GM12878 (cell line): Measurements from ENCODE around the gene TOP1. TPM values are rescaled to one million over a fixed set of nuclear protein-coding genes. Genes with fewer than 3 reads are reported as not detected.

ENCODE experiments used
- ATAC-seq: fragments of 200-7000 bp; cut with Tn5 transposase; 3 replicates; pipeline ENCODE4 v1.9.1; 2020; ENCODE audit warnings: mild to moderate bottlenecking, moderate library complexity
- BruUV-seq: library from RNA; stranded (reverse); fragments of 400-500 nt; replicated peaks from 2 replicates; lab custom pipeline; 2021; lab: Mats Ljungman, UMichigan
- CTCF ChIA-PET: fragments of 300-600 bp; sonication (Branson Sonifier 250); formaldehyde crosslinking; extraction: SDS; loops from one replicate; lab custom pipeline; 2021; ENCODE audit warnings: inconsistent platforms; lab: Yijun Ruan, JAX
- POLR2A ChIA-PET: fragments of 350-600 bp; formaldehyde crosslinking; extraction: SDS; loops from one replicate; lab custom pipeline; 2021; ENCODE audit warnings: inconsistent platforms; lab: Charles Lee
- RAD21 ChIA-PET: fragments of 300-600 bp; sonication (Branson Sonifier 250); formaldehyde crosslinking; loops from one replicate; lab custom pipeline; 2023; ENCODE audit warnings: antibody characterized with exemption; ENCODE audit not compliant: unreplicated experiment; lab: Charles Lee
- SMC1A ChIA-PET: fragments of 300-600 bp; sonication (Branson Sonifier 250); formaldehyde crosslinking; loops from one replicate; lab custom pipeline; 2023; ENCODE audit not compliant: unreplicated experiment, uncharacterized antibody; lab: Charles Lee
- DNase-seq: peaks from one replicate; pipeline ENCODE4 v3.0.0-alpha.2; 2011; ENCODE audit warnings: low read depth, low spot score
- FAIRE-seq: peaks from 3 replicates; lab custom pipeline; 2011; peaks lifted over from hg19 to GRCh38; lab: Jason Lieb, UNC
- H2AFZ ChIP-seq: 2 replicates; pipeline ENCODE4 v1.6.0; 2011; ENCODE audit warnings: low read depth, low read length, control low read depth; ENCODE audit not compliant: control insufficient read depth
- H3K27ac ChIP-seq: 2 replicates; pipeline ENCODE4 v1.5.1; 2011; ENCODE audit warnings: control low read depth; ENCODE audit not compliant: control insufficient read depth, insufficient read depth
- H3K27me3 ChIP-seq, 2 experiments: replicated peaks in 1 of 2; 2 replicates each; pipeline versions ENCODE4 v1.6.0 to v1.6.1; 2011; ENCODE audit warnings: low read length in 1 of 2; ENCODE audit not compliant: control insufficient read depth in 2 of 2, insufficient read depth in 2 of 2
- H3K36me3 ChIP-seq, 2 experiments: 2 replicates each; pipeline ENCODE4 v1.5.1; 2011; ENCODE audit warnings: low read length in 1 of 2; ENCODE audit not compliant: control insufficient read depth in 2 of 2, insufficient read depth in 2 of 2
- H3K4me1 ChIP-seq: 2 replicates; pipeline ENCODE4 v1.6.1; 2011; ENCODE audit warnings: mild to moderate bottlenecking, low read length, moderate library complexity, mixed read lengths; ENCODE audit not compliant: control insufficient read depth, insufficient read depth
- H3K4me2 ChIP-seq: 2 replicates; pipeline ENCODE4 v1.6.0; 2011; ENCODE audit warnings: control low read depth; ENCODE audit not compliant: control insufficient read depth, insufficient read depth
- H3K4me3 ChIP-seq: fragments of 200-600 bp; sonication (generic); 2 replicates; pipeline ENCODE4 v1.5.1; 2016
- H3K79me2 ChIP-seq: 2 replicates; pipeline ENCODE4 v1.6.0; 2011; ENCODE audit warnings: low read length; ENCODE audit not compliant: control insufficient read depth, insufficient read depth
- H3K9ac ChIP-seq: 2 replicates; pipeline ENCODE4 v1.8.0; 2011; ENCODE audit warnings: low read length, control low read depth, mixed read lengths; ENCODE audit not compliant: control insufficient read depth, insufficient read depth
- H3K9me3 ChIP-seq: replicated peaks from 3 replicates; pipeline ENCODE4 v1.5.1; 2011; ENCODE audit warnings: mild to moderate bottlenecking, low read length; ENCODE audit not compliant: control insufficient read depth, insufficient read depth
- H4K20me1 ChIP-seq: 2 replicates; pipeline ENCODE4 v1.6.0; 2011; ENCODE audit not compliant: control insufficient read depth, insufficient read depth
- CHD2 ChIP-seq: IDR thresholded peaks from 2 replicates; pipeline ENCODE4 v1.6.1; 2011; ENCODE audit warnings: low read depth, low read length, improper control_type of control experiment, borderline replicate concordance
- FOXM1 ChIP-seq: IDR thresholded peaks from 2 replicates; pipeline ENCODE4 v1.6.1; 2012; ENCODE audit warnings: low read depth, mild to moderate bottlenecking, inconsistent platforms, low read length, moderate library complexity
- JUNB ChIP-seq: IDR thresholded peaks from 2 replicates; pipeline ENCODE4 v1.6.1; 2016; ENCODE audit warnings: antibody characterized with exemption, mild to moderate bottlenecking
- NFYB ChIP-seq: IDR thresholded peaks from 2 replicates; pipeline ENCODE4 v1.6.1; 2011; ENCODE audit warnings: low read depth, mild to moderate bottlenecking, low read length, improper control_type of control experiment, moderate library complexity; ENCODE audit not compliant: insufficient read depth
- PAX5 ChIP-seq: IDR thresholded peaks from 2 replicates; pipeline ENCODE4 v1.6.1; 2011; ENCODE audit warnings: low read depth, low read length, borderline replicate concordance
- RUNX3 ChIP-seq: IDR thresholded peaks from 2 replicates; pipeline ENCODE4 v1.6.1; 2012; ENCODE audit warnings: low read length, inconsistent platforms
- SMAD5 ChIP-seq: IDR thresholded peaks from 2 replicates; pipeline ENCODE4 v1.6.1; 2016; ENCODE audit warnings: antibody characterized with exemption, low read depth
- SP1 ChIP-seq: IDR thresholded peaks from one replicate; pipeline ENCODE4 v1.6.1; 2011; ENCODE audit warnings: low read depth, low read length
- SRF ChIP-seq, 2 experiments: IDR thresholded peaks; 2 replicates each; pipeline ENCODE4 v1.6.1; 2011; ENCODE audit warnings: low read depth in 2 of 2, low read length in 2 of 2, mild to moderate bottlenecking in 1 of 2, moderate library complexity in 1 of 2
- WGBS: methylation state at CpG from one replicate; pipeline ENCODE4 v1.1.6; 2016; ENCODE audit warnings: low lambda C conversion rate; ENCODE audit not compliant: insufficient replicate concordance, insufficient coverage; ENCODE audit errors: missing lambda C conversion rate; 5-methylcytosine and 5-hydroxymethylcytosine counted together
- in situ Hi-C: fragments of 300-500 bp; cut with MboI; formaldehyde crosslinking; loops from 9 replicates; pipeline ENCODE4 v1.14.3; 2018; ENCODE audit warnings: mixed read lengths
- intact Hi-C: fragments of 100-400 bp; cut with micrococcal nuclease; formaldehyde crosslinking; loops from one replicate; pipeline ENCODE4 v1.14.2; 2022; ENCODE audit not compliant: unreplicated experiment
- polyA plus RNA-seq, 11 experiments: library from polyadenylated mRNA; depleted of rRNA in 4 of 11; unstranded in 6 of 11; stranded (reverse) in 5 of 11; fragments of >200 nt; fragmentation: Nextera tagmentation in 4 of 11; fragmentation: Illumina TruSeq in 1 of 11; extraction: Ambion mirVana in 4 of 11; extraction: Trizol in 1 of 11; gene quantifications; 1 replicate in 1 of 11; 2 replicates in 10 of 11; pipeline versions ENCODE4 v1.2.1 to v1.2.3, GENCODE V29; 2011 to 2016; ENCODE audit warnings: inconsistent platforms in 2 of 11, missing spikeins in 2 of 11, low read depth in 1 of 11
- total RNA-seq, 4 experiments: library from RNA; depleted of rRNA in 3 of 4; stranded (reverse); fragments of >200 nt in 3 of 4; fragmentation: Illumina TruSeq in 1 of 4; extraction: Trizol in 1 of 4; gene quantifications; 2 replicates each; pipeline versions ENCODE4 v1.2.1 to v1.2.3, GENCODE V29; 2013 to 2021
- TF ChIP-seq, protein P1 (sequence below): fragments of 450-650 bp; IDR thresholded peaks from 2 replicates; pipeline ENCODE4 v1.6.1; 2017; ENCODE audit warnings: mild to moderate bottlenecking, moderate library complexity
- TF ChIP-seq, protein P2 (sequence below), 3 experiments: IDR thresholded peaks in 2 of 3; conservative IDR thresholded peaks in 1 of 3; 2 replicates each; pipeline ENCODE4 v1.5.1; 2011; ENCODE audit warnings: low read depth in 3 of 3, low read length in 3 of 3, mild to moderate bottlenecking in 3 of 3, control low read depth in 2 of 3, moderate library complexity in 2 of 3, inconsistent platforms in 1 of 3, mixed read lengths in 1 of 3; ENCODE audit not compliant: control insufficient read depth in 2 of 3, insufficient read depth in 1 of 3; ENCODE audit errors: extremely low read depth in 1 of 3
- TF ChIP-seq, protein P3 (sequence below): fragments of 450-650 bp; IDR thresholded peaks from 2 replicates; pipeline ENCODE4 v1.6.1; 2016; ENCODE audit warnings: mild to moderate bottlenecking
- TF ChIP-seq, protein P4 (sequence below): fragments of 450-650 bp; IDR thresholded peaks from 2 replicates; pipeline ENCODE4 v1.6.1; 2016; ENCODE audit warnings: mild to moderate bottlenecking

Gene TOP1
- total and polyA plus RNA-seq, 10 of the 15 experiments (the other 5 are each of a cell fraction or from before 2014, with no cell fraction given) = 21.5 to 128 (median 47.3) TPM

DNA sequence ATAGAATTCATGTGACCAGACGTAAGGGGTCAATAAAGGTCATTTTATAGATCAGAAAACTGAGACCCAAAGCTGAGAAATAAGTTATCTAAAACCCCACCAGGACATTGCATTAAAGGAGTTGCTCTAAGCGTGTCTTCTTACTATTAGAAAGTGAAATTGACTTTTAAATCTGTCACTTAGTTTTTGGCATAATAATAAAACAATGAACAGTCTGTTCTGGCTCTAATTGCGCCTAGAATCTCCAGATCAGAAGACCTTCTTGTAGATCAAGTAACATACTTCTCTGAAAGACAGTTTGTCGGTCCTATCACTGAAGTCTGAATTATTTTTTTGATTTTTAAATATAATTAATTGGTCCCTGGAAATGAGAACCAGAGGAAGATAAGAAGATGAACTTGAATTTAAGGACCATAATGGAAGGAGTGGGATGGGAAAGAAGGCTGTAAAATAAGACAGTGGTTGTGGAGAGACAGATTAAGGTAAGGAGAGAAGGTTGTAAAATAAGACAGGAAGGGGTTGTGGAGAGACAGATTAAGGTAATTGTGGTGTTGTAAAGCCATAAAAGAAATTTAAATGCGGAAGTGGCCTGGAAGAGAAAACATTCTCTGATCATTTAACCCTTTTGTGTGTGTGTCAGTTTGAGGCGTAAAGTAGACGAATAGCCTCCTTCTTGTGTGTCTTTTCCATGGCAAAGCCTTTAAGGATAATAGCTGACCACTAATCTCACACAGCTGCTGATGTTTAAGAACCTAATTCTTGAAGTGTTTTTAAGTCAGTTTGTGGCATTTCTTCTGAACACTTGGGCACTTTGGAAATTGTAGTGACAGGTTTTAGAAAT lies 20.1 kb downstream of the TOP1 start:
- ChIA-PET CTCF (interaction anchor here (1.0 to 24.4 kb wide), 7 partner anchors 8 to 60 kb away, joined by 3 to 510 read pairs (median 28); no protein-coding TSS in a partner anchor), SMC1A (interaction anchor here (0.7 to 16.6 kb wide), 12 partner anchors 8 to 60 kb away, joined by 3 to 456 read pairs (median 8); no protein-coding TSS in a partner anchor), POLR2A (interaction anchor here (0.9 to 13.6 kb wide), 11 partner anchors 9 to 66 kb away, joined by 3 to 214 read pairs (median 11); partner anchors contain the start of gene TOP1), RAD21 (interaction anchor here (1.0 to 27.8 kb wide), 10 partner anchors 8 to 82 kb away, joined by 3 to 696 read pairs (median 28); partner anchors contain the start of gene TOP1)
- intact Hi-C loops (loop anchor here (5.0 kb wide), 1 partner anchor 56 kb away; no protein-coding TSS in a partner anchor), in situ Hi-C loops (no loop called here)
- Histone ChIP-seq H3K4me3 (peak overlapping the region; percentile 64), H3K9ac (peak overlapping the region; percentile 23), H4K20me1 (no peaks in the 10 kb centered on the region), H3K79me2 (peaks cover 95% of the 10 kb centered on the region), H3K27me3 (no peaks in the 10 kb centered on the region), H3K9me3 (peaks cover 1% of the 10 kb centered on the region; the same call in 2 of the 3 replicates), H3K27ac (peak overlapping the region; percentile 76), H3K36me3 (peaks cover 0 to 9% of the 10 kb centered on the region in 2 experiments; a peak in 3 of 4 replicates), H2AFZ (no peak overlapping the region), H3K4me1 (peaks cover 44% of the 10 kb centered on the region), H3K4me2 (peak overlapping the region; percentile 83)
- no peak for FAIRE-seq
- 18% methylated on average over 7 of the region's 7 CpGs for WGBS
- no peak for DNase-seq
- ATAC-seq = peak; percentile 15
- BruUV-seq = TSS peak; percentile 3
- TF ChIP-seq NFYB = peak; percentile 20; the same call in 1 of the 2 replicates
- no peak for TF ChIP-seq PAX5
- no peak for TF ChIP-seq JUNB
- TF ChIP-seq, protein P1, sequence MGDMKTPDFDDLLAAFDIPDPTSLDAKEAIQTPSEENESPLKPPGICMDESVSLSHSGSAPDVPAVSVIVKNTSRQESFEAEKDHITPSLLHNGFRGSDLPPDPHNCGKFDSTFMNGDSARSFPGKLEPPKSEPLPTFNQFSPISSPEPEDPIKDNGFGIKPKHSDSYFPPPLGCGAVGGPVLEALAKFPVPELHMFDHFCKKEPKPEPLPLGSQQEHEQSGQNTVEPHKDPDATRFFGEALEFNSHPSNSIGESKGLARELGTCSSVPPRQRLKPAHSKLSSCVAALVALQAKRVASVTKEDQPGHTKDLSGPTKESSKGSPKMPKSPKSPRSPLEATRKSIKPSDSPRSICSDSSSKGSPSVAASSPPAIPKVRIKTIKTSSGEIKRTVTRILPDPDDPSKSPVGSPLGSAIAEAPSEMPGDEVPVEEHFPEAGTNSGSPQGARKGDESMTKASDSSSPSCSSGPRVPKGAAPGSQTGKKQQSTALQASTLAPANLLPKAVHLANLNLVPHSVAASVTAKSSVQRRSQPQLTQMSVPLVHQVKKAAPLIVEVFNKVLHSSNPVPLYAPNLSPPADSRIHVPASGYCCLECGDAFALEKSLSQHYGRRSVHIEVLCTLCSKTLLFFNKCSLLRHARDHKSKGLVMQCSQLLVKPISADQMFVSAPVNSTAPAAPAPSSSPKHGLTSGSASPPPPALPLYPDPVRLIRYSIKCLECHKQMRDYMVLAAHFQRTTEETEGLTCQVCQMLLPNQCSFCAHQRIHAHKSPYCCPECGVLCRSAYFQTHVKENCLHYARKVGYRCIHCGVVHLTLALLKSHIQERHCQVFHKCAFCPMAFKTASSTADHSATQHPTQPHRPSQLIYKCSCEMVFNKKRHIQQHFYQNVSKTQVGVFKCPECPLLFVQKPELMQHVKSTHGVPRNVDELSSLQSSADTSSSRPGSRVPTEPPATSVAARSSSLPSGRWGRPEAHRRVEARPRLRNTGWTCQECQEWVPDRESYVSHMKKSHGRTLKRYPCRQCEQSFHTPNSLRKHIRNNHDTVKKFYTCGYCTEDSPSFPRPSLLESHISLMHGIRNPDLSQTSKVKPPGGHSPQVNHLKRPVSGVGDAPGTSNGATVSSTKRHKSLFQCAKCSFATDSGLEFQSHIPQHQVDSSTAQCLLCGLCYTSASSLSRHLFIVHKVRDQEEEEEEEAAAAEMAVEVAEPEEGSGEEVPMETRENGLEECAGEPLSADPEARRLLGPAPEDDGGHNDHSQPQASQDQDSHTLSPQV = no peak
- TF ChIP-seq, protein P2, sequence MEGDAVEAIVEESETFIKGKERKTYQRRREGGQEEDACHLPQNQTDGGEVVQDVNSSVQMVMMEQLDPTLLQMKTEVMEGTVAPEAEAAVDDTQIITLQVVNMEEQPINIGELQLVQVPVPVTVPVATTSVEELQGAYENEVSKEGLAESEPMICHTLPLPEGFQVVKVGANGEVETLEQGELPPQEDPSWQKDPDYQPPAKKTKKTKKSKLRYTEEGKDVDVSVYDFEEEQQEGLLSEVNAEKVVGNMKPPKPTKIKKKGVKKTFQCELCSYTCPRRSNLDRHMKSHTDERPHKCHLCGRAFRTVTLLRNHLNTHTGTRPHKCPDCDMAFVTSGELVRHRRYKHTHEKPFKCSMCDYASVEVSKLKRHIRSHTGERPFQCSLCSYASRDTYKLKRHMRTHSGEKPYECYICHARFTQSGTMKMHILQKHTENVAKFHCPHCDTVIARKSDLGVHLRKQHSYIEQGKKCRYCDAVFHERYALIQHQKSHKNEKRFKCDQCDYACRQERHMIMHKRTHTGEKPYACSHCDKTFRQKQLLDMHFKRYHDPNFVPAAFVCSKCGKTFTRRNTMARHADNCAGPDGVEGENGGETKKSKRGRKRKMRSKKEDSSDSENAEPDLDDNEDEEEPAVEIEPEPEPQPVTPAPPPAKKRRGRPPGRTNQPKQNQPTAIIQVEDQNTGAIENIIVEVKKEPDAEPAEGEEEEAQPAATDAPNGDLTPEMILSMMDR (IDR thresholded peaks at IDR 0.05 in 2 of 3, conservative IDR thresholded peaks at IDR 0.05 in 1 of 3; ENCODE audit: control insufficient read depth in 2 of 3, extremely low read depth in 1 of 3, insufficient read depth in 1 of 3, low read depth in 3 of 3, low read length in 3 of 3) = no peak
- TF ChIP-seq SP1 = no peak
- no peak for TF ChIP-seq CHD2
- TF ChIP-seq FOXM1 = no peak
- no peak for TF ChIP-seq SMAD5
- TF ChIP-seq RUNX3 = peak; percentile 57; the same call in 1 of the 2 replicates
- TF ChIP-seq, protein P3, sequence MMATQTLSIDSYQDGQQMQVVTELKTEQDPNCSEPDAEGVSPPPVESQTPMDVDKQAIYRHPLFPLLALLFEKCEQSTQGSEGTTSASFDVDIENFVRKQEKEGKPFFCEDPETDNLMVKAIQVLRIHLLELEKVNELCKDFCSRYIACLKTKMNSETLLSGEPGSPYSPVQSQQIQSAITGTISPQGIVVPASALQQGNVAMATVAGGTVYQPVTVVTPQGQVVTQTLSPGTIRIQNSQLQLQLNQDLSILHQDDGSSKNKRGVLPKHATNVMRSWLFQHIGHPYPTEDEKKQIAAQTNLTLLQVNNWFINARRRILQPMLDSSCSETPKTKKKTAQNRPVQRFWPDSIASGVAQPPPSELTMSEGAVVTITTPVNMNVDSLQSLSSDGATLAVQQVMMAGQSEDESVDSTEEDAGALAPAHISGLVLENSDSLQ = peak; percentile 37; the same call in 1 of the 2 replicates
- TF ChIP-seq SRF (IDR thresholded peaks at IDR 0.05; ENCODE audit: low read depth in 2 of 2, low read length in 2 of 2) = no peak
- TF ChIP-seq, protein P4, sequence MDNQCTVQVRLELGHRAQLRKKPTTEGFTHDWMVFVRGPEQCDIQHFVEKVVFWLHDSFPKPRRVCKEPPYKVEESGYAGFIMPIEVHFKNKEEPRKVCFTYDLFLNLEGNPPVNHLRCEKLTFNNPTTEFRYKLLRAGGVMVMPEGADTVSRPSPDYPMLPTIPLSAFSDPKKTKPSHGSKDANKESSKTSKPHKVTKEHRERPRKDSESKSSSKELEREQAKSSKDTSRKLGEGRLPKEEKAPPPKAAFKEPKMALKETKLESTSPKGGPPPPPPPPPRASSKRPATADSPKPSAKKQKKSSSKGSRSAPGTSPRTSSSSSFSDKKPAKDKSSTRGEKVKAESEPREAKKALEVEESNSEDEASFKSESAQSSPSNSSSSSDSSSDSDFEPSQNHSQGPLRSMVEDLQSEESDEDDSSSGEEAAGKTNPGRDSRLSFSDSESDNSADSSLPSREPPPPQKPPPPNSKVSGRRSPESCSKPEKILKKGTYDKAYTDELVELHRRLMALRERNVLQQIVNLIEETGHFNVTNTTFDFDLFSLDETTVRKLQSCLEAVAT = peak; percentile 63
